GM19099 (cell line): ENCODE measurements around the gene TBC1D16.

Source experiments
- POLR2A ChIP-seq: IDR thresholded peaks from 3 replicates; pipeline ENCODE4 v1.6.1; 2011; ENCODE audit warnings: low read depth; ENCODE audit not compliant: insufficient read length; ENCODE audit errors: extremely low read depth

TBC1D16 gene

GRCh38 chr17:79933863-79934652 is 101.6 kb downstream of the TBC1D16 start:
- no peak for TF ChIP-seq POLR2A

- TF ChIP-seq POLR2A = no peak
Measured at GRCh38 chr17:79932451-79933306, 103.0 kb downstream of the TBC1D16 start.

- TF ChIP-seq POLR2A = no peak
Measured at GRCh38 chr17:79931817-79932309, 103.8 kb downstream of the TBC1D16 start.

- TF ChIP-seq POLR2A = no peak
Measured at GRCh38 chr17:79930877-79931816, 104.5 kb downstream of the TBC1D16 start.

- TF ChIP-seq POLR2A = no peak
Measured at GRCh38 chr17:79930062-79930876, 105.4 kb downstream of the TBC1D16 start.

- TF ChIP-seq POLR2A = no peak
Measured at GRCh38 chr17:79929257-79930061, 106.2 kb downstream of the TBC1D16 start.

- TF ChIP-seq POLR2A = no peak
Measured at GRCh38 chr17:79928502-79929256, 107.0 kb downstream of the TBC1D16 start.

- TF ChIP-seq POLR2A = no peak
Measured at GRCh38 chr17:79927688-79928501, 107.8 kb downstream of the TBC1D16 start.

- no peak for TF ChIP-seq POLR2A
Measured at GRCh38 chr17:79927136-79927661, 108.5 kb downstream of the TBC1D16 start.

- no peak for TF ChIP-seq POLR2A
Measured at GRCh38 chr17:79926605-79927135, 109.0 kb downstream of the TBC1D16 start.

- TF ChIP-seq POLR2A = no peak
Measured at GRCh38 chr17:79926142-79926604, 109.5 kb downstream of the TBC1D16 start.
